CD4-positive, alpha-beta T cell treated with Interleukin-21 for 1 hour (primary cell): ENCODE measurements around the gene SERPINB12.

Source experiments
- DNase-seq: peaks from one replicate; pipeline ENCODE4 v3.0.0-alpha.2; 2020

SERPINB12 gene

GRCh38 chr18:63604791-63605567 lies 62.8 kb downstream of the SERPINB12 start:
- DNase-seq = no peak

- DNase-seq = no peak
Measured at GRCh38 chr18:63606526-63606925, 64.4 kb downstream of the SERPINB12 start.

GRCh38 chr18:63613420-63613819 lies 71.3 kb downstream of the SERPINB12 start:
- no peak for DNase-seq

GRCh38 chr18:63617049-63617914 lies 75.1 kb downstream of the SERPINB12 start:
- no peak for DNase-seq

- DNase-seq = no peak
Measured at GRCh38 chr18:63617915-63618234, 75.7 kb downstream of the SERPINB12 start.
